Heart right ventricle (tissue), 16 donors: ENCODE data around the gene CAVIN1. TPM values are rescaled to one million over a fixed set of nuclear protein-coding genes. Genes with fewer than 3 reads are reported as not detected.
A peak's percentile ranks its signal among the peaks of the same experiment; 100 is the strongest.

Source experiments
- ATAC-seq, 8 donors: fragments of 200-7000 bp; cut with Tn5 transposase; one replicate each; pipeline ENCODE4 v1.9.1; 2020; ENCODE audit warnings: mild to moderate bottlenecking in 8 of 8, moderate library complexity in 8 of 8, moderate number of reproducible peaks in 1 of 8
- DNase-seq, 2 donors: peaks; one replicate each; pipeline ENCODE4 v3.0.0-alpha.2; 2020
- H3K27ac ChIP-seq, 10 donors: fragments of 200-600 bp; sonication (generic) in 2 of 10; one replicate each; pipeline versions ENCODE4 v1.5.0 to v1.8.0; 2020 to 2022; ENCODE audit warnings: mild to moderate bottlenecking in 3 of 10
- H3K27me3 ChIP-seq, 7 donors: fragments of 200-600 bp; one replicate each; pipeline ENCODE4 v1.8.0; 2021 to 2022; ENCODE audit warnings: mild to moderate bottlenecking in 2 of 7
- H3K36me3 ChIP-seq, 9 donors: fragments of 200-600 bp; sonication (generic) in 1 of 9; one replicate each; pipeline versions ENCODE4 v1.5.0 to v1.8.0; 2020 to 2022; ENCODE audit warnings: mild to moderate bottlenecking in 2 of 9
- H3K4me1 ChIP-seq, 9 donors: fragments of 200-600 bp; sonication (generic) in 1 of 9; one replicate each; pipeline versions ENCODE4 v1.5.0 to v1.8.0; 2020 to 2022; ENCODE audit warnings: mild to moderate bottlenecking in 4 of 9
- H3K4me3 ChIP-seq, 10 donors: fragments of 200-600 bp; sonication (generic) in 2 of 10; one replicate each; pipeline versions ENCODE4 v1.5.0 to v1.8.0; 2020 to 2022; ENCODE audit warnings: mild to moderate bottlenecking in 7 of 10, moderate library complexity in 2 of 10
- H3K9me3 ChIP-seq, 11 donors: fragments of 200-600 bp in 10 of 11; sonication (generic) in 2 of 11; one replicate each; pipeline versions ENCODE4 v1.5.0 to v1.8.0; 2013 to 2022; ENCODE audit warnings: mild to moderate bottlenecking in 2 of 11, control low read depth in 1 of 11, moderate library complexity in 1 of 11
- CTCF ChIP-seq, 9 donors: fragments of 200-600 bp; sonication (generic) in 2 of 9; IDR thresholded peaks; one replicate each; pipeline versions ENCODE4 v1.5.0 to v1.8.0; 2021 to 2022; ENCODE audit warnings: antibody characterized with exemption in 9 of 9, mild to moderate bottlenecking in 5 of 9, moderate library complexity in 1 of 9
- WGBS, 2 donors: extraction: QIAGEN DNeasy Blood & Tissue Kit; methylation state at CpG; one replicate each; pipeline ENCODE4 v1.1.7; 2013; ENCODE audit warnings: inconsistent platforms in 1 of 2; 5-methylcytosine and 5-hydroxymethylcytosine counted together
- intact Hi-C, 10 donors: fragments of 100-400 bp; cut with DNase I; formaldehyde crosslinking; loops; one replicate each; pipeline versions ENCODE4 v1.11.1 to v1.14.2; 2022
- polyA plus RNA-seq, 2 donors: library from polyadenylated mRNA; stranded (reverse); fragments of 200-250 nt; gene quantifications; one replicate each; pipeline ENCODE4 v1.2.3, GENCODE V29; 2013
- total RNA-seq, 10 donors: library from RNA; stranded (reverse); fragmentation: NEBNext Ultra II Directional in 3 of 10; extraction: Animal tissue kit (Norgen Biotek cat#: 25700) in 3 of 10; gene quantifications; one replicate each; pipeline versions ENCODE4 v1.2.1 to v1.2.4, GENCODE V29; 2021 to 2023
- donor health status: Arrhythmogenic right ventricular cardiomyopathy.
- donor health status: ischemic (EF 13 %, LVEDD 7.1; RV severe dilation, severe dysfunction).
- donor health status: healthy with polysubstance abuse.
- donor health status: DM: no; HTN: yes; CAD: no.
- donor health status: DM: no; HTN: no; CAD: no.
- donor health status: ischemic (EF 25% LVEDD 6.9; RV normal size, moderate dysfunction).
- donor health status: ischemic (EF 25% LVEDD 5.7; RV mildly dilated, moderate dysfunction).
- donor health status: healthy.
- donor health status: DM: yes; HTN: yes; CAD: no.
- donor health status: Ischemic cardiomyopathy.
- donor health status: ischemic (EF 35%, LVEDD 5.7; RV mildly dilated, moderate dysfunction).
- donor health status: nonischemic (EF 11% LVEDD 7.7; RV severe dilation, severe dysfunction).
- donor health status: DM: yes; HTN: yes; CAD: no.
- donor health status: PGD.
- donor health status: ischemic (EF 29% LVEDD 5.4; RV normal size, mild dysfunction).
- donor health status: nonischemic (EF 23%, LVEDD 6.1; RV moderate dilation, normal function).

The CAVIN1 gene
- total and polyA plus RNA-seq, 12 donors, result 131 to 300 (median 228) TPM

GRCh38 chr17:42413464-42414040, 9.5 kb downstream of the CAVIN1 start:
- no peak for TF ChIP-seq CTCF (IDR thresholded peaks at IDR 0.05)
- Histone ChIP-seq H3K4me1 (peaks cover 48 to 100% (median 94%) of the 10 kb centered on the region in 9 donors), H3K27me3 (no peaks in the 10 kb centered on the region), H3K27ac (peak overlapping the region; percentile 2 to 100 (median 74)), H3K9me3 (no peaks in the 10 kb centered on the region), H3K36me3 (peaks cover 0 to 19% (median 0%) of the 10 kb centered on the region in 9 donors), H3K4me3 (peak overlapping the region in 1 of 10 donors; percentile 21)
- DNase-seq (no peak), ATAC-seq (peak in 4 of 8 donors; percentile 20 to 49 (median 28))
- intact Hi-C loops, result no loop called here
- 45 to 61% methylated on average over 3 of the region's 3 CpGs for WGBS, 2 donors

- no peak for TF ChIP-seq CTCF (IDR thresholded peaks at IDR 0.05)
- no peak for DNase-seq
- no peaks in the 10 kb centered on the region for H3K27me3 ChIP-seq
- WGBS, 2 donors, result 56 to 67% methylated on average over 11 of the region's 11 CpGs
- intact Hi-C loops, result no loop called here
- H3K9me3 ChIP-seq, result no peaks in the 10 kb centered on the region
- peak overlapping the region; percentile 21 to 100 (median 84) for H3K27ac ChIP-seq
- H3K4me3 ChIP-seq, result peak overlapping the region in 4 of 10 donors; percentile 0 to 28 (median 12)
- H3K4me1 ChIP-seq, result peaks cover 49 to 100% (median 95%) of the 10 kb centered on the region in 9 donors
- peaks cover 0 to 7% (median 0%) of the 10 kb centered on the region in 9 donors for H3K36me3 ChIP-seq
- no peak for ATAC-seq
Observed at GRCh38 chr17:42411905-42412679, 11.0 kb downstream of the CAVIN1 start.

DNA sequence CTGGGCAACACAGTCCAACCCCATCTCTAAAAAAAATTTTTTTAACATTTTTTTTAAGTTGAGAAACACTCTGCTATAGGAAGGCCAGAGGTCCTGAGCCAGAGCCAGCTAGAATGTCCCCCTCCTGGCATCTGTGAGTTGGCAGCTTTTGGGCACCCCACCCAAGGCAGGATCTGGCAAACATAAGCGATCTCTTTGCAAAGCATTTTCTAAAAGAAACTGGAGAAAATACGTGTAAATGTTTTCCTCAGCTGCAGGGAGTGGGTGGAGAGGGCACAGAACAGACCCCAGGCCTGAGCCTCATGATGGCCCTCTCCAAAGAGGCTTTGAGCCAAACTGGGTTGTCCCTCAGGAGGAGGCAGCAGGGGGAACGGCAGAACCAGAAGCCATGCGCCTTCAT, 11.7 kb downstream of the CAVIN1 start:
- Histone ChIP-seq H3K36me3 (peaks cover 0 to 6% (median 0%) of the 10 kb centered on the region in 9 donors), H3K4me3 (peak overlapping the region in 5 of 10 donors; percentile 0 to 28 (median 10)), H3K4me1 (peaks cover 55 to 100% (median 95%) of the 10 kb centered on the region in 9 donors), H3K27ac (peak overlapping the region; percentile 21 to 100 (median 84)), H3K27me3 (no peaks in the 10 kb centered on the region), H3K9me3 (no peaks in the 10 kb centered on the region)
- no peak for DNase-seq
- WGBS, 2 donors, result 17 to 25% methylated on average over 4 of the region's 4 CpGs
- intact Hi-C loops, result no loop called here
- ATAC-seq, result no peak
- TF ChIP-seq CTCF (IDR thresholded peaks at IDR 0.05), result no peak

DNA sequence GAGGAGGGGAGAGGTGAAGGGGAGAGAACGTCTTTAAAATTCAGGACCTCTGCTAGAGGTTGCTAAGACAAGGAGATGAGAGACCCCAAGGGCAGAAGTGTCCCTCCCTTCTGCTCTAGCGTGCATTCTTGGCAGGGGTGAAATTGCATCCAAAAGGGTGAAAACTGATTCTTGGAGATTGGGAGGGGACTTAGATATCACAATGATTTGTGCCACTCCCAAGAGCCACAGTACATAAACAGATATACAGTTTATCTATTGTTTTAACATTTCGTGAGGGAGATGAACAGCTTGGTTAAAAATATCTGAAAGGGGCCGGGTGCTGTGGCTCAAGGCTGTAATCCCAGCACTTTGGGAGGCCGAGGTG, 12.8 kb downstream of the CAVIN1 start:
- H3K27ac ChIP-seq, result peak overlapping the region; percentile 41 to 100 (median 84)
- H3K27me3 ChIP-seq, result no peaks in the 10 kb centered on the region
- no peak for DNase-seq
- ATAC-seq, result no peak
- no peak for TF ChIP-seq CTCF (IDR thresholded peaks at IDR 0.05)
- peaks cover 55 to 100% (median 94%) of the 10 kb centered on the region in 9 donors for H3K4me1 ChIP-seq
- 36 to 45% methylated on average over 5 of the region's 5 CpGs for WGBS, 2 donors
- peak overlapping the region in 3 of 10 donors; percentile 10 to 29 (median 13) for H3K4me3 ChIP-seq
- H3K9me3 ChIP-seq, result no peaks in the 10 kb centered on the region
- H3K36me3 ChIP-seq, result peaks cover 0 to 9% (median 0%) of the 10 kb centered on the region in 9 donors
- intact Hi-C loops, result no loop called here
